ENCODE data around the gene NDST4.

DNA sequence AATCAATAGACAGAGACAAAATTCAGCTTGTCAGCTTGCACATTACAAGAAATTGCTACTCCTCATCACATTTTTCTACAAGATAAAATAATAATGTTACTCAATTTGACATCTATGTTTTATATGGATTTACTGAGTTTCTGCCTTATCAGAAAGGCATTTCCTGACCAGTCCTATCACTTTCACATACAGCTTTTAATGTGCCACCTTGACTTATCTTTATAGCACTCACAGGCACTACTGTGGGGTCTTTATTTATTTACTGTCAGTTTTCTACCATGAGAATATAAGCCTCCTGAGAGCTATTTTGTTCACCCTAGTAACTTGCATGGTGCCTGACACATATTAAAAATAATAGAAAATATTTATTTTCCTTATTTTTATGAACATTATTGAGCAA lies 6.0 kb downstream of the NDST4 start:
- TF ChIP-seq, protein P1, sequence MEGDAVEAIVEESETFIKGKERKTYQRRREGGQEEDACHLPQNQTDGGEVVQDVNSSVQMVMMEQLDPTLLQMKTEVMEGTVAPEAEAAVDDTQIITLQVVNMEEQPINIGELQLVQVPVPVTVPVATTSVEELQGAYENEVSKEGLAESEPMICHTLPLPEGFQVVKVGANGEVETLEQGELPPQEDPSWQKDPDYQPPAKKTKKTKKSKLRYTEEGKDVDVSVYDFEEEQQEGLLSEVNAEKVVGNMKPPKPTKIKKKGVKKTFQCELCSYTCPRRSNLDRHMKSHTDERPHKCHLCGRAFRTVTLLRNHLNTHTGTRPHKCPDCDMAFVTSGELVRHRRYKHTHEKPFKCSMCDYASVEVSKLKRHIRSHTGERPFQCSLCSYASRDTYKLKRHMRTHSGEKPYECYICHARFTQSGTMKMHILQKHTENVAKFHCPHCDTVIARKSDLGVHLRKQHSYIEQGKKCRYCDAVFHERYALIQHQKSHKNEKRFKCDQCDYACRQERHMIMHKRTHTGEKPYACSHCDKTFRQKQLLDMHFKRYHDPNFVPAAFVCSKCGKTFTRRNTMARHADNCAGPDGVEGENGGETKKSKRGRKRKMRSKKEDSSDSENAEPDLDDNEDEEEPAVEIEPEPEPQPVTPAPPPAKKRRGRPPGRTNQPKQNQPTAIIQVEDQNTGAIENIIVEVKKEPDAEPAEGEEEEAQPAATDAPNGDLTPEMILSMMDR (optimal IDR thresholded peaks at IDR 0.05 in 1 of 3, IDR thresholded peaks at IDR 0.05 in 1 of 3, conservative IDR thresholded peaks at IDR 0.05 in 1 of 3; ENCODE audit: extremely low read depth in 1 of 3, insufficient read depth in 2 of 3, low read length in 3 of 3): no peak
- TF ChIP-seq EZH2 (IDR thresholded peaks at IDR 0.05; ENCODE audit: low read length): no peak

Measured in keratinocyte (primary cell).